ENCODE results near the gene PCGF1. TPM values are rescaled to one million over a fixed set of nuclear protein-coding genes. Genes with fewer than 3 reads are reported as not detected.

Gene PCGF1
- total and polyA plus RNA-seq, 9 of the 15 experiments (the other 6 are each of a cell fraction or from before 2014, with no cell fraction given), result 20.3 to 45.7 (median 29.3) TPM

DNA sequence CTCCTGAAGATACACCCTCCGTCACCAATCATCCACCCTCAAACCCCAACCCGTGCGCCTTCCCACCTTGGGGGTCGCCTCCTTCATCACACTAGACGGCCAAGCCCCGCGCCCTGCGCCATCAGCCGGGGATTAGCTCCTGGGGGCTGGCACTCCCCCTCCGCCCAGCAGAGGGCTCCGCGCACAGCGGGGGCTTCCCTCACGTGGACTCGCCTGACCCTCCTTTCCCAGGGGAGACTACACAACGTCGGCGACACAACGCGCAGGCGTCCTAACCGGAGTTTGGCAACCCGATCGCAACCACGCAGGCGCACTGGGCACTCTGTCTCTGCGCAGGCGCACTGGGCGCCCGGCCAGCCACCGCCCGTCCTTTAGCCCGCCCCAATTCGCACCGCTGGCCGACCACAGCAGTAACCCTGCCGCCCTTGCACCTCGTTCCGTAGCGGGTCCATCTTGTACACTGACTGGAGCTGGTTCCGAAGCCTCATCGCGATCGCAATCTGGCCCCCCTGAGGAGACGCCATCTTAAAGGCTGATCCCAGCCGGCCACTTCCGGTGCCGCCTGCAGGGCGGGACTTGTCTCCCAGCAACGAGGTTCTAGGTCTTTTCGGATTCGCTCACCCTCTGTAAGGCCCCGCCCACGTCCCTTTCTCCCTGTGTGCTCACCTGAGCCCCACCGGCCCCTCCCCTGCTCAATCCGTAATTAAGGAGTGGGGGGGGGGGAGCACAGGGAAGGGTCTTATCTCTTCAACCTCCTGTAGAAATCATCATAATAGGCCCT, at the start of gene PCGF1 (continued):
- TF ChIP-seq, protein P1, sequence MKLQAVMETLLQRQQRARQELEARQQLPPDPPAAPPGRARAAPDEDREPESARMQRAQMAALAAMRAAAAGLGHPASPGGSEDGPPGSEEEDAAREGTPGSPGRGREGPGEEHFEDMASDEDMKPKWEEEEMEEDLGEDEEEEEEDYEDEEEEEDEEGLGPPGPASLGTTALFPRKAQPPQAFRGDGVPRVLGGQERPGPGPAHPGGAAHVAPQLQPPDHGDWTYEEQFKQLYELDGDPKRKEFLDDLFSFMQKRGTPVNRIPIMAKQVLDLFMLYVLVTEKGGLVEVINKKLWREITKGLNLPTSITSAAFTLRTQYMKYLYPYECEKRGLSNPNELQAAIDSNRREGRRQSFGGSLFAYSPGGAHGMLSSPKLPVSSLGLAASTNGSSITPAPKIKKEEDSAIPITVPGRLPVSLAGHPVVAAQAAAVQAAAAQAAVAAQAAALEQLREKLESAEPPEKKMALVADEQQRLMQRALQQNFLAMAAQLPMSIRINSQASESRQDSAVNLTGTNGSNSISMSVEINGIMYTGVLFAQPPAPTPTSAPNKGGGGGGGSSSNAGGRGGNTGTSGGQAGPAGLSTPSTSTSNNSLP (IDR thresholded peaks at IDR 0.05; ENCODE audit: borderline replicate concordance, low read depth, low read length), result 0 out of 2 replicates have a peak, but pooled peaks have one; percentile 37
- TF ChIP-seq, protein P2, sequence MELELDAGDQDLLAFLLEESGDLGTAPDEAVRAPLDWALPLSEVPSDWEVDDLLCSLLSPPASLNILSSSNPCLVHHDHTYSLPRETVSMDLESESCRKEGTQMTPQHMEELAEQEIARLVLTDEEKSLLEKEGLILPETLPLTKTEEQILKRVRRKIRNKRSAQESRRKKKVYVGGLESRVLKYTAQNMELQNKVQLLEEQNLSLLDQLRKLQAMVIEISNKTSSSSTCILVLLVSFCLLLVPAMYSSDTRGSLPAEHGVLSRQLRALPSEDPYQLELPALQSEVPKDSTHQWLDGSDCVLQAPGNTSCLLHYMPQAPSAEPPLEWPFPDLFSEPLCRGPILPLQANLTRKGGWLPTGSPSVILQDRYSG (tag; conservative IDR thresholded peaks at IDR 0.05; ENCODE audit: low read depth), result no peak
- no peak for TF ChIP-seq MYBL2 (IDR thresholded peaks at IDR 0.05; ENCODE audit: low read depth)
- TF ChIP-seq MYBL2 (CRISPR knock-in tag; IDR thresholded peaks at IDR 0.05; ENCODE audit: borderline replicate concordance), result no peak
- TF ChIP-seq EP300 (IDR thresholded peaks at IDR 0.05; ENCODE audit: low read length), result peak; percentile 17; the same call in 1 of the 2 replicates
- peak; percentile 85 for TF ChIP-seq BHLHE40 (IDR thresholded peaks at IDR 0.05; ENCODE audit: low read length)
- TF ChIP-seq EP400 (IDR thresholded peaks at IDR 0.05), result peak; percentile 80
- no peak for TF ChIP-seq SMARCB1 (IDR thresholded peaks at IDR 0.05; ENCODE audit: insufficient read length, low read depth)
- TF ChIP-seq RBBP5 (IDR thresholded peaks at IDR 0.05; ENCODE audit: borderline replicate concordance, insufficient read depth, low read length, poor library complexity, severe bottlenecking), result peak; percentile 93
- no peak for TF ChIP-seq CBFA2T2 (conservative IDR thresholded peaks at IDR 0.05)
- no peak for TF ChIP-seq SNIP1 (IDR thresholded peaks at IDR 0.05; ENCODE audit: low read depth)
- TF ChIP-seq, protein P3, sequence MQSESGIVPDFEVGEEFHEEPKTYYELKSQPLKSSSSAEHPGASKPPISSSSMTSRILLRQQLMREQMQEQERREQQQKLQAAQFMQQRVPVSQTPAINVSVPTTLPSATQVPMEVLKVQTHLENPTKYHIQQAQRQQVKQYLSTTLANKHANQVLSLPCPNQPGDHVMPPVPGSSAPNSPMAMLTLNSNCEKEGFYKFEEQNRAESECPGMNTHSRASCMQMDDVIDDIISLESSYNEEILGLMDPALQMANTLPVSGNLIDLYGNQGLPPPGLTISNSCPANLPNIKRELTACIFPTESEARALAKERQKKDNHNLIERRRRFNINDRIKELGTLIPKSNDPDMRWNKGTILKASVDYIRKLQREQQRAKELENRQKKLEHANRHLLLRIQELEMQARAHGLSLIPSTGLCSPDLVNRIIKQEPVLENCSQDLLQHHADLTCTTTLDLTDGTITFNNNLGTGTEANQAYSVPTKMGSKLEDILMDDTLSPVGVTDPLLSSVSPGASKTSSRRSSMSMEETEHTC (IDR thresholded peaks at IDR 0.05), result 0 out of 2 replicates have a peak, but pooled peaks have one; percentile 33
- TF ChIP-seq TFAM (CRISPR knock-in tag; conservative IDR thresholded peaks at IDR 0.05), result no peak
- TF ChIP-seq, protein P4, sequence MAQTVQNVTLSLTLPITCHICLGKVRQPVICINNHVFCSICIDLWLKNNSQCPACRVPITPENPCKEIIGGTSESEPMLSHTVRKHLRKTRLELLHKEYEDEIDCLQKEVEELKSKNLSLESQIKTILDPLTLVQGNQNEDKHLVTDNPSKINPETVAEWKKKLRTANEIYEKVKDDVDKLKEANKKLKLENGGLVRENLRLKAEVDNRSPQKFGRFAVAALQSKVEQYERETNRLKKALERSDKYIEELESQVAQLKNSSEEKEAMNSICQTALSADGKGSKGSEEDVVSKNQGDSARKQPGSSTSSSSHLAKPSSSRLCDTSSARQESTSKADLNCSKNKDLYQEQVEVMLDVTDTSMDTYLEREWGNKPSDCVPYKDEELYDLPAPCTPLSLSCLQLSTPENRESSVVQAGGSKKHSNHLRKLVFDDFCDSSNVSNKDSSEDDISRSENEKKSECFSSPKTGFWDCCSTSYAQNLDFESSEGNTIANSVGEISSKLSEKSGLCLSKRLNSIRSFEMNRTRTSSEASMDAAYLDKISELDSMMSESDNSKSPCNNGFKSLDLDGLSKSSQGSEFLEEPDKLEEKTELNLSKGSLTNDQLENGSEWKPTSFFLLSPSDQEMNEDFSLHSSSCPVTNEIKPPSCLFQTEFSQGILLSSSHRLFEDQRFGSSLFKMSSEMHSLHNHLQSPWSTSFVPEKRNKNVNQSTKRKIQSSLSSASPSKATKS (CRISPR knock-in tag; IDR thresholded peaks at IDR 0.05), result no peak
- no peak for TF ChIP-seq ZNF274 (IDR thresholded peaks at IDR 0.05; ENCODE audit: borderline replicate concordance, low read depth, low read length)
- TF ChIP-seq, protein P5, sequence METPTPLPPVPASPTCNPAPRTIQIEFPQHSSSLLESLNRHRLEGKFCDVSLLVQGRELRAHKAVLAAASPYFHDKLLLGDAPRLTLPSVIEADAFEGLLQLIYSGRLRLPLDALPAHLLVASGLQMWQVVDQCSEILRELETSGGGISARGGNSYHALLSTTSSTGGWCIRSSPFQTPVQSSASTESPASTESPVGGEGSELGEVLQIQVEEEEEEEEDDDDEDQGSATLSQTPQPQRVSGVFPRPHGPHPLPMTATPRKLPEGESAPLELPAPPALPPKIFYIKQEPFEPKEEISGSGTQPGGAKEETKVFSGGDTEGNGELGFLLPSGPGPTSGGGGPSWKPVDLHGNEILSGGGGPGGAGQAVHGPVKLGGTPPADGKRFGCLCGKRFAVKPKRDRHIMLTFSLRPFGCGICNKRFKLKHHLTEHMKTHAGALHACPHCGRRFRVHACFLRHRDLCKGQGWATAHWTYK (CRISPR knock-in tag; IDR thresholded peaks at IDR 0.05), result no peak; the same call in 1 of the 2 replicates
- TF ChIP-seq PHF21A (IDR thresholded peaks at IDR 0.05; ENCODE audit: borderline replicate concordance, low read depth), result peak; percentile 13; the same call in 1 of the 2 replicates
- TF ChIP-seq, protein P6, sequence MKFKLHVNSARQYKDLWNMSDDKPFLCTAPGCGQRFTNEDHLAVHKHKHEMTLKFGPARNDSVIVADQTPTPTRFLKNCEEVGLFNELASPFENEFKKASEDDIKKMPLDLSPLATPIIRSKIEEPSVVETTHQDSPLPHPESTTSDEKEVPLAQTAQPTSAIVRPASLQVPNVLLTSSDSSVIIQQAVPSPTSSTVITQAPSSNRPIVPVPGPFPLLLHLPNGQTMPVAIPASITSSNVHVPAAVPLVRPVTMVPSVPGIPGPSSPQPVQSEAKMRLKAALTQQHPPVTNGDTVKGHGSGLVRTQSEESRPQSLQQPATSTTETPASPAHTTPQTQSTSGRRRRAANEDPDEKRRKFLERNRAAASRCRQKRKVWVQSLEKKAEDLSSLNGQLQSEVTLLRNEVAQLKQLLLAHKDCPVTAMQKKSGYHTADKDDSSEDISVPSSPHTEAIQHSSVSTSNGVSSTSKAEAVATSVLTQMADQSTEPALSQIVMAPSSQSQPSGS (CRISPR knock-in tag; IDR thresholded peaks at IDR 0.05), result no peak

Measured in K562 (cell line).